Uterus (tissue), 2 donors: ENCODE results near the gene ABCB1.

Source experiments
- CTCF ChIP-seq, 4 experiments: fragments of 200-600 bp in 2 of 4; fragments of 450-650 bp in 2 of 4; sonication (generic) in 2 of 4; IDR thresholded peaks; one replicate each; pipeline ENCODE4 v1.5.1; 2016 to 2019; ENCODE audit warnings: antibody characterized with exemption in 4 of 4, mild to moderate bottlenecking in 2 of 4, moderate library complexity in 1 of 4
- POLR2A ChIP-seq, 2 donors: fragments of 450-650 bp; IDR thresholded peaks; one replicate each; pipeline ENCODE4 v1.6.1; 2016; ENCODE audit warnings: antibody characterized with exemption in 2 of 2, mild to moderate bottlenecking in 1 of 2, moderate library complexity in 1 of 2

- TF ChIP-seq CTCF (IDR thresholded peaks at IDR 0.05): no peak
- no peak for TF ChIP-seq POLR2A (IDR thresholded peaks at IDR 0.05)
These were observed 120.7 kb downstream of the ABCB1 start for GRCh38 chr7:87479951-87480350.
